NCI-H526 (cell line): Measurements from ENCODE around the gene NMBR.
A peak's percentile ranks its signal among the peaks of the same experiment; 100 is the strongest.
"Not testable (repeated sequence)": the region's sequence is repeated elsewhere in the genome, so short reads cannot be mapped to it uniquely, and the experiment has no call there.

Experiments used
- DNase-seq, 2 experiments: peaks; one replicate each; lab custom pipeline; 2025; lab: John Stamatoyannopoulos, UW

The NMBR gene

GRCh38 chr6:142155091-142155490 is 8.2 kb upstream of the NMBR start:
- DNase-seq: no peak

- no peak for DNase-seq
Measured at GRCh38 chr6:142154336-142154735, 7.4 kb upstream of the NMBR start.

GRCh38 chr6:142153196-142153595 is 6.3 kb upstream of the NMBR start:
- DNase-seq: no peak

GRCh38 chr6:142152746-142153145 is 5.8 kb upstream of the NMBR start:
- no peak for DNase-seq

- DNase-seq: not testable (repeated sequence)
Measured at GRCh38 chr6:142141531-142141930, 5.4 kb downstream of the NMBR start.

GRCh38 chr6:142138876-142139275 is 8.0 kb downstream of the NMBR start:
- no peak for DNase-seq

GRCh38 chr6:142132625-142133024 is 14.3 kb downstream of the NMBR start, which contains the start of gene GJE1:
GJE1 (plus strand) TSS chr6:142132925; CDS start chr6:142133159, 234 bp downstream.
- no peak for DNase-seq

- DNase-seq: no peak
Measured at GRCh38 chr6:142130814-142131213, 16.1 kb downstream of the NMBR start.

GRCh38 chr6:142121342-142121741 is 25.6 kb downstream of the NMBR start:
- no peak for DNase-seq

GRCh38 chr6:142118925-142119324 is 28.0 kb downstream of the NMBR start:
- DNase-seq: no peak

- no peak for DNase-seq
Measured at GRCh38 chr6:142118328-142118727, 28.6 kb downstream of the NMBR start.

- no peak for DNase-seq
Measured at GRCh38 chr6:142117366-142117765, 29.6 kb downstream of the NMBR start.

- peak; percentile 49 to 86 for DNase-seq
Measured at GRCh38 chr6:142112451-142113061, 34.4 kb downstream of the NMBR start.

- not testable (repeated sequence) for DNase-seq
Measured at GRCh38 chr6:142110820-142111219, 36.1 kb downstream of the NMBR start.

GRCh38 chr6:142104820-142105219 is 42.1 kb downstream of the NMBR start:
- not testable (repeated sequence) for DNase-seq

- peak in 1 of 2 experiments; percentile 31 for DNase-seq
Measured at GRCh38 chr6:142088858-142089216, 58.1 kb downstream of the NMBR start.

GRCh38 chr6:142087950-142088857 is 58.7 kb downstream of the NMBR start:
- no peak for DNase-seq

- DNase-seq: no peak
Measured at GRCh38 chr6:142079130-142079529, 67.8 kb downstream of the NMBR start.

- DNase-seq: no peak
Measured at GRCh38 chr6:142075516-142076101, 71.3 kb downstream of the NMBR start.

- DNase-seq: no peak
Measured at GRCh38 chr6:142074516-142074915, 72.4 kb downstream of the NMBR start.

- DNase-seq: peak in 1 of 2 experiments; percentile 20
Measured at GRCh38 chr6:142071981-142072380, 74.9 kb downstream of the NMBR start.

- DNase-seq: no peak
Measured at GRCh38 chr6:142068416-142068815, 78.5 kb downstream of the NMBR start.

- not testable (repeated sequence) for DNase-seq
Measured at GRCh38 chr6:142062861-142063260, 84.1 kb downstream of the NMBR start.
